NOMO-1 treated with dmso at 0.1 percent for 144 hours (cell line): ENCODE results near the gene C1orf116.

Source experiments
- DNase-seq: peaks from one replicate; lab custom pipeline; 2025; ENCODE audit not compliant: unreplicated experiment; lab: John Stamatoyannopoulos, UW

Gene C1orf116

GRCh38 chr1:207035877-207036551 is 3.5 kb upstream of the C1orf116 start:
- DNase-seq: no peak

GRCh38 chr1:207034998-207035397 is 2.4 kb upstream of the C1orf116 start:
- no peak for DNase-seq

GRCh38 chr1:207034208-207034607 is 1.7 kb upstream of the C1orf116 start:
- no peak for DNase-seq

- DNase-seq: no peak
Observed at GRCh38 chr1:207033302-207033701, 746 bp upstream of the C1orf116 start.

GRCh38 chr1:207031632-207032264 is 808 bp downstream of the C1orf116 start:
- DNase-seq: no peak

GRCh38 chr1:207031016-207031415 is 1.5 kb downstream of the C1orf116 start:
- no peak for DNase-seq

- no peak for DNase-seq
Observed at GRCh38 chr1:207030522-207031009, 2.0 kb downstream of the C1orf116 start.

GRCh38 chr1:207029701-207030521 is 2.6 kb downstream of the C1orf116 start:
- no peak for DNase-seq

GRCh38 chr1:207028884-207029650 is 3.5 kb downstream of the C1orf116 start:
- no peak for DNase-seq

- DNase-seq: no peak
Observed at GRCh38 chr1:207027921-207028320, 4.6 kb downstream of the C1orf116 start.

GRCh38 chr1:207027206-207027777 is 5.3 kb downstream of the C1orf116 start:
- no peak for DNase-seq

- no peak for DNase-seq
Observed at GRCh38 chr1:207026104-207026534, 6.4 kb downstream of the C1orf116 start.

- DNase-seq: no peak
Observed at GRCh38 chr1:207025146-207025880, 7.2 kb downstream of the C1orf116 start.

- no peak for DNase-seq
Observed at GRCh38 chr1:207024202-207025145, 8.1 kb downstream of the C1orf116 start.

- DNase-seq: no peak
Observed at GRCh38 chr1:207022996-207023679, 9.4 kb downstream of the C1orf116 start.

- no peak for DNase-seq
Observed at GRCh38 chr1:207021876-207022596, 10.5 kb downstream of the C1orf116 start.

GRCh38 chr1:207021139-207021861 is 11.3 kb downstream of the C1orf116 start:
- no peak for DNase-seq
